Glutamatergic neuron (in vitro differentiated cells): ENCODE results near the gene NCBP2L. TPM values are rescaled to one million over a fixed set of nuclear protein-coding genes. Genes with fewer than 3 reads are reported as not detected.

Source experiments
- DNase-seq: peaks from one replicate; pipeline ENCODE4 v3.0.0; 2022
- H3K27ac Mint-ChIP-seq: one replicate; pipeline ENCODE4 v1.8.0; 2020; ENCODE audit warnings: mild to moderate bottlenecking, mixed read lengths, inconsistent platforms; ENCODE audit not compliant: unreplicated experiment
- H3K27me3 Mint-ChIP-seq: one replicate; pipeline ENCODE4 v1.8.0; 2020; ENCODE audit warnings: mild to moderate bottlenecking, moderate library complexity, mixed read lengths, inconsistent platforms; ENCODE audit not compliant: unreplicated experiment
- H3K36me3 Mint-ChIP-seq: one replicate; pipeline ENCODE4 v1.8.0; 2020; ENCODE audit warnings: mild to moderate bottlenecking, mixed read lengths, inconsistent platforms; ENCODE audit not compliant: unreplicated experiment
- H3K4me1 Mint-ChIP-seq: one replicate; pipeline ENCODE4 v1.8.0; 2020; ENCODE audit warnings: mild to moderate bottlenecking, low read depth, mixed read lengths, inconsistent platforms; ENCODE audit not compliant: unreplicated experiment
- H3K4me3 Mint-ChIP-seq: one replicate; pipeline ENCODE4 v1.8.0; 2020; ENCODE audit warnings: mild to moderate bottlenecking, mixed read lengths, inconsistent platforms; ENCODE audit not compliant: unreplicated experiment
- H3K9me3 Mint-ChIP-seq: one replicate; pipeline ENCODE4 v1.8.0; 2020; ENCODE audit warnings: mild to moderate bottlenecking, moderate library complexity, mixed read lengths, inconsistent platforms; ENCODE audit not compliant: unreplicated experiment
- total RNA-seq: library from RNA; stranded (reverse); fragmentation: NEBNext Ultra II Directional; extraction: Animal tissue kit (Norgen Biotek cat#: 25700); gene quantifications from one replicate; pipeline ENCODE4 v1.2.1, GENCODE V29; 2021; ENCODE audit not compliant: unreplicated experiment
- TF ChIP-seq, protein P1 (sequence below): fragments of 200-600 bp; sonication (generic); IDR thresholded peaks from one replicate; pipeline ENCODE4 v1.5.0; 2021; ENCODE audit not compliant: partially characterized antibody, unreplicated experiment

NCBP2L gene
- total RNA-seq, 1 donor from 2014 or later, result not detected

DNA sequence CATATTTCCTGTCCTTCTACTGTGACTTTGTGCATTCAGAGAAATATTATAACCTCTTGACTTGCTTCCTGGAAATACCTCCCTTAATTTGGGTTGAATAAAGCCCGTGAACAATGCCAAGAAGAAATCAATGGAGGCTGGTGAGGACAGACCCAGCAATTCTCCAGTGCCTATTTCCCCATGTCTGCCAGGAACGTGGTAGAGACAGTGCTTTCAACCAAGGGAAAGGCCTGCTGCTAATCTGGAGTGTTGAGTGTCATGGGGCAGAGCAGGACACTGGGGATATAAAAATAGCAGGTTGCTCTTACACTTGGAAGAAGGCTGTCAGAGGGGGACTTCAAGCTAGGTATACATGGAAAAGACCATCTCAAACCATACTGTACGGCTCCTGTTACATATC, 21.8 kb upstream of the NCBP2L start:
- Mint-ChIP-seq H3K36me3 (no peaks in the 10 kb centered on the region), H3K27ac (no peak overlapping the region), H3K27me3 (peaks cover 2% of the 10 kb centered on the region), H3K9me3 (peaks cover 1% of the 10 kb centered on the region), H3K4me1 (no peaks in the 10 kb centered on the region), H3K4me3 (no peak overlapping the region)
- TF ChIP-seq, protein P1, sequence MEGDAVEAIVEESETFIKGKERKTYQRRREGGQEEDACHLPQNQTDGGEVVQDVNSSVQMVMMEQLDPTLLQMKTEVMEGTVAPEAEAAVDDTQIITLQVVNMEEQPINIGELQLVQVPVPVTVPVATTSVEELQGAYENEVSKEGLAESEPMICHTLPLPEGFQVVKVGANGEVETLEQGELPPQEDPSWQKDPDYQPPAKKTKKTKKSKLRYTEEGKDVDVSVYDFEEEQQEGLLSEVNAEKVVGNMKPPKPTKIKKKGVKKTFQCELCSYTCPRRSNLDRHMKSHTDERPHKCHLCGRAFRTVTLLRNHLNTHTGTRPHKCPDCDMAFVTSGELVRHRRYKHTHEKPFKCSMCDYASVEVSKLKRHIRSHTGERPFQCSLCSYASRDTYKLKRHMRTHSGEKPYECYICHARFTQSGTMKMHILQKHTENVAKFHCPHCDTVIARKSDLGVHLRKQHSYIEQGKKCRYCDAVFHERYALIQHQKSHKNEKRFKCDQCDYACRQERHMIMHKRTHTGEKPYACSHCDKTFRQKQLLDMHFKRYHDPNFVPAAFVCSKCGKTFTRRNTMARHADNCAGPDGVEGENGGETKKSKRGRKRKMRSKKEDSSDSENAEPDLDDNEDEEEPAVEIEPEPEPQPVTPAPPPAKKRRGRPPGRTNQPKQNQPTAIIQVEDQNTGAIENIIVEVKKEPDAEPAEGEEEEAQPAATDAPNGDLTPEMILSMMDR, result no peak
- no peak for DNase-seq

- H3K4me1 Mint-ChIP-seq, result no peaks in the 10 kb centered on the region
- DNase-seq, result no peak
- no peak overlapping the region for H3K4me3 Mint-ChIP-seq
- H3K36me3 Mint-ChIP-seq, result no peaks in the 10 kb centered on the region
- peaks cover 2% of the 10 kb centered on the region for H3K27me3 Mint-ChIP-seq
- TF ChIP-seq, protein P1, result no peak
- H3K9me3 Mint-ChIP-seq, result peaks cover 1% of the 10 kb centered on the region
- no peak overlapping the region for H3K27ac Mint-ChIP-seq
These were observed 19.2 kb upstream of the NCBP2L start for GRCh38 chrX:107758231-107758766.

DNA sequence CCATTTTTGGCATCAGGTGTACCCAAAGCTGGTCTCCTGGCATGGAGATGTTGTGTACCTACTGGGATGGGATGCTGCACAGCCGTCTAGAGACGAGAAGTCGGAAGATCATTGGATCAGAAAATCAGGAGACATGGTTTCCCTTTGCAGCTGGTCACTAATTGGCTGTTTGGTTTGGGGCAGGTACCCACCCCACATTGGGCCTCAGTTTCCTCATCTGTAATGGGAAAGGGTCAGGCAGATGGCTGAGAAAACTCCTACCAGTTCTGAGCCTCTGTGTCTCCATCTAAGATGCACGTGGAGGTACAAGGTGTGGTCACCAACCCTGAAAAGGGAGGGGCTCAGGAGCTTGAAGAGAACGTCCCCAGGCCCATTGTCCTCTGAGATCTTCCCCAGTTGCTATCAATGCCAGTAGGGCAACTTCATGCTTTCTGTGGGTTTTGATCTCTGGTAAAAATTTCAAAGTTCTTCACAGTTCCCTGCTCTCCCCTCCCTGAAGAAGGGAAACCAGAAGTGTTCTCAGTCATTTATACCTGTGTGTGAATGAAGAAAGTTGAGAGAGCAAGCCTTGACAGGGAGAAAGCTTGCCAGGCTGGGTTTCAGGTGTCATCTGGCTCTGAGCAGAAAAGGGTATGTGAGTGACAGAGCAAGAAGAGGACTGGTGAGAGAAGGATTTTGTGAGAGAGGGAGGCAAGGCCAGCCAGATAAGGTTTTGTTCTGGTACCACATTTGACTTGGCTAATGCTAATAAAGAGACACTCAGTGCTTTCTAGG, 17.0 kb upstream of the NCBP2L start:
- Mint-ChIP-seq H3K9me3 (peaks cover 1% of the 10 kb centered on the region), H3K4me1 (no peaks in the 10 kb centered on the region), H3K27me3 (peaks cover 2% of the 10 kb centered on the region), H3K36me3 (no peaks in the 10 kb centered on the region), H3K27ac (no peak overlapping the region), H3K4me3 (no peak overlapping the region)
- TF ChIP-seq, protein P1, result no peak
- no peak for DNase-seq

DNA sequence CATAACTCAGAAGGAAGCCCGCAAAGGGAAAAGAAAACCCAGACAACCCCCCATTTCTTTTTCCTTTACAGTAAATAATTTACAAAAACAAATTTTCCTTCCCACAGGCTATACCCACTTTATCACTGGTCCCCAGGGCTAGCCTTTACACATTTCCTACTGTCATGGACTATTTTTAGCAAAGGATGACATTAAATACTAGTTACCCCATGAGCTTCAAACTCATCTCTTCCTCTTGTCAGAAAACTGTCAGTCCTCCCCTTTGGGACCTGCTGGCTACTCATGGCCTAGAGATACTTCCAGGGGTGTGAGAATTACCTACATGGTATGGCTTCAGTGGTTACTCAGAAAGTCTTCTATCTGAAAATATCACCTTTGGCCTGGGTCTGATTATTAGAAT, 13.9 kb upstream of the NCBP2L start:
- H3K4me3 Mint-ChIP-seq, result no peak overlapping the region
- no peaks in the 10 kb centered on the region for H3K9me3 Mint-ChIP-seq
- no peaks in the 10 kb centered on the region for H3K36me3 Mint-ChIP-seq
- no peaks in the 10 kb centered on the region for H3K4me1 Mint-ChIP-seq
- H3K27ac Mint-ChIP-seq, result no peak overlapping the region
- TF ChIP-seq, protein P1, result no peak
- peaks cover 2% of the 10 kb centered on the region for H3K27me3 Mint-ChIP-seq
- no peak for DNase-seq
